ENCODE data around the gene AICDA.

- TF ChIP-seq POLR2AphosphoS5 (IDR thresholded peaks at IDR 0.05; ENCODE audit: low read depth, low read length) (no peak), POLR2A (IDR thresholded peaks at IDR 0.05; ENCODE audit: low read depth, low read length) (no peak)
These were observed 48.4 kb upstream of the AICDA start for GRCh38 chr12:8661016-8661415.
